SJSA1 (cell line): ENCODE measurements around the gene SYT1. TPM values are rescaled to one million over a fixed set of nuclear protein-coding genes. Genes with fewer than 3 reads are reported as not detected.

Experiments
- DNase-seq, 2 experiments: peaks; one replicate each; pipeline ENCODE4 v3.0.0-alpha.2; 2015 to 2020; ENCODE audit warnings: low spot score in 2 of 2, low read depth in 1 of 2
- H3K27ac ChIP-seq: fragments of 250-450 bp; sonication (Bioruptor Pico); 2 replicates; pipeline ENCODE4 v1.5.1; 2020; ENCODE audit warnings: mild to moderate bottlenecking, moderate library complexity
- H3K27me3 ChIP-seq: fragments of 250-450 bp; sonication (Bioruptor Pico); replicated peaks from 2 replicates; pipeline ENCODE4 v1.5.1; 2020; ENCODE audit warnings: mild to moderate bottlenecking, moderate library complexity
- H3K36me3 ChIP-seq: fragments of 250-450 bp; sonication (Bioruptor Pico); 2 replicates; pipeline ENCODE4 v1.5.1; 2020; ENCODE audit warnings: mild to moderate bottlenecking
- H3K4me1 ChIP-seq: fragments of 250-450 bp; sonication (Bioruptor Pico); replicated peaks from 2 replicates; pipeline ENCODE4 v1.6.1; 2021; ENCODE audit warnings: mild to moderate bottlenecking
- H3K4me3 ChIP-seq: fragments of 250-450 bp; sonication (Bioruptor Pico); 2 replicates; pipeline ENCODE4 v1.5.1; 2020; ENCODE audit warnings: mild to moderate bottlenecking
- H3K9me3 ChIP-seq: fragments of 250-450 bp; sonication (Bioruptor Pico); replicated peaks from 2 replicates; pipeline ENCODE4 v1.5.1; 2020; ENCODE audit warnings: mild to moderate bottlenecking
- total RNA-seq: library from RNA; depleted of rRNA; stranded (reverse); fragments of >200 nt; shearing (Covaris generic); gene quantifications from 2 replicates; pipeline ENCODE4 v1.2.3, GENCODE V29; 2014

Gene SYT1
- total RNA-seq, 1 experiment from 2014 or later = 31.9 TPM

DNA sequence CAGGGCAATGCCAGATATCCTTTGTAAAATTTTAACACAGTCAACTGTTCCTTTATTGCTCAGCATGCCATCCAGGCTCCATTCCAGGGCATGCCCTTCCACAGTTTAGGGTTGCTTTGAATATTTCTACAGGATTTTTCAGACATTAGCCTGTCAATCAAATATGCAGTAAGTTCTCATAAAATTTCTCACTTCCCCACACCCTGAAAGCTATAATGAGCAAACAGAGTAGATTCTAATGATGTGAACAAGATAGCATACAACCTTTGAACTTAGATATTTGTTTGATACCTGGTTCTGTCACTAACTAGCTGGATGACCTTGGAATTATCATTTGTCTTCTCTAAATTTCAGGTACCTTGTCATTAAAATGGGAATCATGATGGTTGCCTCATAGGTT, 251.2 kb downstream of the SYT1 start:
- H3K4me1 ChIP-seq = no peaks in the 10 kb centered on the region
- no peaks in the 10 kb centered on the region for H3K27me3 ChIP-seq
- H3K36me3 ChIP-seq = no peaks in the 10 kb centered on the region
- DNase-seq = no peak
- H3K27ac ChIP-seq = no peak overlapping the region
- H3K4me3 ChIP-seq = no peak overlapping the region
- H3K9me3 ChIP-seq = no peaks in the 10 kb centered on the region

DNA sequence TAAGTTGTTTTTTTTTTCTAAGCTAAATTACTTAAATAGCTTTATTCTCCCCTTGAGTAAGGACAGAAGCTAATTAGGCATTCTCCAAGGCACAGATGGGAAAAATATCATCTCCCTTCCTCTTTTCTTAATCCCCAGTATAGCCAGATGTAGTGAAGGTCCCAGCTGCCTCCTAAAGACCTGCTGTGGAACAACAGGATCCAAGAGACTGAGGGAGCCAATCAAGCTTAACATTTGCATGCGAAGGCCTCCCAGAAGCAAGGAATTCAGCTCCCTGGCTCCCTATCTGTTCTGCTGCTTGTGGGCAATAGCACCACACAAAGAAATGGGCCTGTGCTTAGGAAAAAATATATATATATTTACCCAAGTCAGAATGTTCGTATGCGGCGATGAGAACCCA, 255.2 kb downstream of the SYT1 start:
- Histone ChIP-seq H3K27me3 (no peaks in the 10 kb centered on the region), H3K4me1 (no peaks in the 10 kb centered on the region), H3K27ac (no peak overlapping the region), H3K4me3 (no peak overlapping the region), H3K9me3 (no peaks in the 10 kb centered on the region), H3K36me3 (no peaks in the 10 kb centered on the region)
- DNase-seq = no peak

DNA sequence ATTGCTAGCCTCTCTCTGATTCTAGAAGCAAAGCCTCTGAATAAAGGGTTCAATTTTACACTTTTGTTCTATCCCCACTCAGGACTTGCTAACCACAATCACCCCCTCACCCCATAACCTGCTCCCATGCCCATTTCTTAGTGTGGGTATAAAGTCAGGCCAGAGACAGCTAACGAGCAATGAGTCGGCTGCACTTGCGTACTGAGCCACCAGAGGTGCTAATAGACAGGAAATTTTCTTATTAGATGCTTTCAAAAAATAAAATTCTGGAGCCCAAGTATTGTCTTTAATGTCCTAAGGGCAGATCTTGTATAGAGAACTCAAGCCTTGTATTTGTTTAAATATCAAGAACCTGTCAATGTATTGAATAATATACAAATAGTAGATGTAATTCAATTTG, 256.9 kb downstream of the SYT1 start:
- DNase-seq = no peak
- no peak overlapping the region for H3K27ac ChIP-seq
- H3K9me3 ChIP-seq = no peaks in the 10 kb centered on the region
- no peaks in the 10 kb centered on the region for H3K4me1 ChIP-seq
- H3K27me3 ChIP-seq = no peaks in the 10 kb centered on the region
- no peaks in the 10 kb centered on the region for H3K36me3 ChIP-seq
- no peak overlapping the region for H3K4me3 ChIP-seq

DNA sequence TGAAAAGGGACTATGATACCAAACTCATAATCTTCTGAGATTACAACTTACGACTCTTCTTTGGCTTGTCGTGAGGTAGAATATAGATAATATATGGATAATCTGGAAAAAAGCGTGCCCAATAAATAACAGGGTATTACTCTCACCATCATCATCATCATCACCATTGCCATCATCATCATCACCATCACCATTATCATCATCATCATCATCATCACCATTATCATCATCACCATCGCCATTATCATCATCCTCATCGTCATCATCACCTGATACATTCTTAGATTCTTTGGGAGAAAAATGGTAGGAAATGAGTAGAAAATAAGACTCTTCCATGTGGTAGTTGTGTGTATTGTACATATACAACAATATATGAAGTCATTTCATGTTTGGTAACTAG, 259.8 kb downstream of the SYT1 start:
- H3K27ac ChIP-seq = no peak overlapping the region
- H3K27me3 ChIP-seq = no peaks in the 10 kb centered on the region
- no peak for DNase-seq
- H3K9me3 ChIP-seq = no peaks in the 10 kb centered on the region
- H3K4me3 ChIP-seq = no peak overlapping the region
- H3K4me1 ChIP-seq = no peaks in the 10 kb centered on the region; the same call in 1 of the 2 replicates
- H3K36me3 ChIP-seq = 0 out of 2 replicates have a peak, but pooled peaks cover 4% of the 10 kb centered on the region

DNA sequence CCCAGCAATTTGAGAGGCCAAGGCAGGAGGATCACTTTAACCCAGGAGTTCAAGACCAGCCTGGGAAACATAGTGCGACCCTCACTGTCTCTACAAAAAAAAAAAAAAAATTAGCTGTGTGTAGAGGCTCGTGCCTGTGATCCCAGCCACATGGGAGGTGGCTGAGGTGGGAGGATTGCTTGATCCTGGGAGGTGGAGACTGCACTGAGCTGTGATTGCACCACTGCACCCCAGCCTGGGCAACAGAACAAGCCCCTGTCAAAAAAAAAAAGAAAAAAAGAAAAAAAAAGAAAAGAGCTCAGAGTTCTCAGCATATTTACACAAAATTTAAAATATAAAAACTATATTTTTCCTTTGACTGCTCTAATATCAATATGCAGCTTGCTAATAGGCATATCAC, 260.8 kb downstream of the SYT1 start:
- Histone ChIP-seq H3K9me3 (no peaks in the 10 kb centered on the region), H3K4me1 (no peaks in the 10 kb centered on the region; the same call in 1 of the 2 replicates), H3K27ac (no peak overlapping the region), H3K4me3 (no peak overlapping the region), H3K27me3 (no peaks in the 10 kb centered on the region), H3K36me3 (0 out of 2 replicates have a peak, but pooled peaks cover 4% of the 10 kb centered on the region)
- DNase-seq = no peak

DNA sequence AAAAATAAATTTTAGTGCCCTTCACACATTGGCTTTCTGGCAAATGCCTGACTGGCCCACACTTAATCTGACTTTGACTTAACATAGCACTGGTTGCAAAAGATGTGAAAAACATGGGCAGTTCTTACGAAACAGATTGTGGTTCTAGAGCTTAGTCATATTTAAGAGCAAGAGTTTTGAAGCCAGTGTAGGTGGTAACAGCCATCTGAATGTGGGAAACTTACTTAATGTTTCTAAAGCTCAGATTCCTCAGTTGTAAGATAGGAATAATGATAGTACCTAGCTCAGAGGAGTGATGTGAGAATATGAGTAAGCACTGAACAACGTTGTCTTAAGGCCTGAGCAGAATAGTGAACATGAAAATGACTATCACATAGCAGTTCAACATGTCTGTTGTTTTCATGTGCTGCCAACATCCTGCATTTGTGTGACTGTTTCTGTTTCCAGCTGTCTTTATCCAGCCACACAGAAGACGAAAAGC, 262.7 kb downstream of the SYT1 start:
- Histone ChIP-seq H3K27ac (no peak overlapping the region), H3K4me1 (no peaks in the 10 kb centered on the region; the same call in 1 of the 2 replicates), H3K27me3 (no peaks in the 10 kb centered on the region)

DNA sequence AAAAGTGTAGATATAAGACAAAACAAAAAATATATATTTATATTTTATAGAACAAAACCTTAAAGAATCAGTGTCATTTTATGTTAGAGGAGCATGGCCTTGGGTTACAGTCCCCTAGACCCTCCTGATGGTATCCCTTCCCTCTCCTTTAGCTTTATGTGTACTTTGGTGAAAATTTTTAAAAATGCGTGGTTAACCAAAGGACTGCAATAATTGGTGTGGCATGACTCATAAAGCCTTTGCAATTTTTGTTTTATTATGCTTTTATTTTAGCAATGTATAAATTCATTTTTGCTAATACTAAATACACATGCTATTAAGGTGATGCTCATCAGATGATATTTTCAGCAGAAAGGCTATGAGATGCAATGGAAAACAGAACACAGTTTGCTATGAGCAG, 264.4 kb downstream of the SYT1 start:
- H3K4me1 ChIP-seq = no peaks in the 10 kb centered on the region; the same call in 1 of the 2 replicates
- H3K27me3 ChIP-seq = no peaks in the 10 kb centered on the region
- no peak overlapping the region for H3K4me3 ChIP-seq
- DNase-seq = no peak
- 0 out of 2 replicates have a peak, but pooled peaks cover 4% of the 10 kb centered on the region for H3K36me3 ChIP-seq
- H3K9me3 ChIP-seq = no peaks in the 10 kb centered on the region
- H3K27ac ChIP-seq = no peak overlapping the region

More for the DNA sequence above, 262.7 kb downstream of the SYT1 start:
- Histone ChIP-seq H3K9me3 (no peaks in the 10 kb centered on the region), H3K36me3 (0 out of 2 replicates have a peak, but pooled peaks cover 4% of the 10 kb centered on the region), H3K4me3 (no peak overlapping the region)
- DNase-seq = no peak

DNA sequence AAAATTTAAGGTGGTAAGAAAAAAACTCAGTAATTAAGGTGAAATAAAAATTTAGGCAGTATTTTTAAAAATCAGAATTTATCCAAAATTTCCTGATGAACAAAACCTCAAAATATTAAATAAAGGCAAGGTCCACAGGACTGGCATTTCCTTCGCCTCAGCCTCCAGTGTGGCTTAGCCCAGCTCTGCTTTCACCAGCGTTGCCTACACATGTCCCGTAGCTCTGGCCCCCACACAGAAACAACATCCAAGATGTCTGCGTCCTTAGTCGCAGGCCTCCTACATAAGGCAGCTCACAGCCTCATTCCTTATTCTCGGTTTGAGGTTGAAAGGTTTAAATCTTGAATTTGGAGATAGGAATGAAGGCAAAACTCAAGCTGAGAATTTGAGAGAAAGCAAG, 274.3 kb downstream of the SYT1 start:
- no peak overlapping the region for H3K27ac ChIP-seq
- no peaks in the 10 kb centered on the region for H3K9me3 ChIP-seq
- H3K4me1 ChIP-seq = no peaks in the 10 kb centered on the region
- no peak overlapping the region for H3K4me3 ChIP-seq
- no peaks in the 10 kb centered on the region; the same call in 1 of the 2 replicates for H3K36me3 ChIP-seq
- no peaks in the 10 kb centered on the region for H3K27me3 ChIP-seq
- no peak for DNase-seq

DNA sequence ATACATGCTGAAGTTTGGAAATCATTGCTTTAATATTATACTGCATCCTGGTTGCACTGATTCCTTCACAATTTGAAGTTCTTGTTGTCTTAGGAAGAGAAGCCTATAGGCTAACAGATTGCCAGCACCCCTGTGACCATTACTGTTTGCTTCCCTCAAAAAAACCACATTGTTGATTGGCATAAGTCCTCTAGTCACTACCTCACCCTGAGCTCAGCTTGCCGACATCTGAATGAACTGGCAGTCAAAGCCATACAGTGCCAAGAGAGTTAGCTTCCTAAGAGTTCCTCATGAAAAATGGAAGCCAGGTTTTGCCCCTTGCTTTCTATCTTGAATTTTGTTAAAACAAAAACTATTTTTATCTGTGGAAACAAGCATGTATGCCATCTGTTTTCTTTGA, 276.1 kb downstream of the SYT1 start:
- H3K9me3 ChIP-seq = no peaks in the 10 kb centered on the region
- no peak overlapping the region for H3K27ac ChIP-seq
- H3K36me3 ChIP-seq = no peaks in the 10 kb centered on the region

DNA sequence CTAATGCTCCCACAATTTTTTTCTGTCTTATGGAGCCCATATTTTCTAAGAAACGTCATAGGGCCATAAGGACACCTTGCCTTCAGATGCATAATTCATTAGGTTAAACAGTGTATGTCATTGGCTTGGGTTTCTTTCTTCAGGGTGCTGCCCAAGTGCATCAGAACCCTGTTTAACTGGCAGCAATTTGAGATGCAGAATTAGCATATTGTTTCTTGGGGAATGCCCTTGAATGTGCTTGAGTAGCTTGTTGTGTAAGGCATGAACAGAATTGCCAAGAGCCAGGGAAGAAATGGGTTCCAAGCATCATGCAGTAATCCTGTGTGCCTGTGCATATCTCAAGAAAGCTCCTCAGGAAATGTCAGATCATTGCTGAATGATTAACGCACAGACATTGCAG, 277.2 kb downstream of the SYT1 start:
- no peaks in the 10 kb centered on the region for H3K4me1 ChIP-seq
- no peak for DNase-seq
- no peak overlapping the region for H3K4me3 ChIP-seq
- no peak overlapping the region for H3K27ac ChIP-seq
- H3K27me3 ChIP-seq = no peaks in the 10 kb centered on the region
- H3K36me3 ChIP-seq = no peaks in the 10 kb centered on the region
- no peaks in the 10 kb centered on the region for H3K9me3 ChIP-seq

More for the DNA sequence above, 276.1 kb downstream of the SYT1 start:
- no peak overlapping the region for H3K4me3 ChIP-seq
- DNase-seq = no peak
- H3K4me1 ChIP-seq = no peaks in the 10 kb centered on the region
- H3K27me3 ChIP-seq = no peaks in the 10 kb centered on the region

DNA sequence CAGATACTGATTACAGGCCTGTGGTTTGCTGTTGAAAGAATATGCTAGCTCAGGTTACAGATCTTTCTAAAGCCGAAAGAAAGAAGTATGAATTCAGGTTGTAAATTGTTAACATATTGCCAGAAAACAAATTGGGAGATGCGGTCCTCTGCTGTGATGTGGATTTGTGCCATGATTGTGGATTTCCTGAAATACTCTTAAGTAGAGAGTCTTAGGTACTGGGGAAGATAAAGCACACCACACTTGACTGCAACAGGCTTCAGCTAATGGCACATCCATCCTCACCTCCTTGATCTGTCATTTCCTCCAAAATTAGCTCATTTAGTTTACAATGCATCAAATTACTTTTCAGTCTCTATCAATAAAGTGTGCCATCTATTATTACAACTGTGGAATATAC, 279.2 kb downstream of the SYT1 start:
- no peak overlapping the region for H3K27ac ChIP-seq
- H3K4me3 ChIP-seq = no peak overlapping the region
- no peaks in the 10 kb centered on the region for H3K4me1 ChIP-seq
- H3K9me3 ChIP-seq = no peaks in the 10 kb centered on the region
- no peak for DNase-seq
- no peaks in the 10 kb centered on the region for H3K27me3 ChIP-seq
- no peaks in the 10 kb centered on the region for H3K36me3 ChIP-seq

DNA sequence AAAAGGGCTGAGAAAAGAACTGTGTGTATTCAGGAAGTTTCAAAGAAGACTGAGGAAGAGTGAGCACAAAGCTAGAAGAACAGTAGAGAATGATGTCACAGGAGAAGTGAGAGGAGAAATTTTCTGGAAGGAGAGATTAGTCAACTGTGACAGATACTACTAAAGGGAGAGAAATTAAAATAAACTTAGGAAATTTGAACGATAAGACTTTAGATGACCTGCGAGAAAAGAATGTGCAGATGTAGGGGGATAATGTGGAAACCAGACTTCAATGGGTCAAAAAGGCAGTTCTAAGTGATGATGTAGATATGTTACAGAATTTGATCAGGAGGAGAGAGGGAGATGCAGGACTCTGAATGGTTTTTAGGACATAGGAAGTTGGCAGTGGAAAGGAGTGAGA, 287.4 kb downstream of the SYT1 start:
- Histone ChIP-seq H3K4me1 (no peaks in the 10 kb centered on the region; the same call in none of the 2 replicates), H3K36me3 (no peaks in the 10 kb centered on the region; the same call in 1 of the 2 replicates), H3K27ac (no peak overlapping the region), H3K4me3 (no peak overlapping the region), H3K9me3 (no peaks in the 10 kb centered on the region), H3K27me3 (no peaks in the 10 kb centered on the region)
- peak in 1 of 2 experiments; percentile 12 for DNase-seq

DNA sequence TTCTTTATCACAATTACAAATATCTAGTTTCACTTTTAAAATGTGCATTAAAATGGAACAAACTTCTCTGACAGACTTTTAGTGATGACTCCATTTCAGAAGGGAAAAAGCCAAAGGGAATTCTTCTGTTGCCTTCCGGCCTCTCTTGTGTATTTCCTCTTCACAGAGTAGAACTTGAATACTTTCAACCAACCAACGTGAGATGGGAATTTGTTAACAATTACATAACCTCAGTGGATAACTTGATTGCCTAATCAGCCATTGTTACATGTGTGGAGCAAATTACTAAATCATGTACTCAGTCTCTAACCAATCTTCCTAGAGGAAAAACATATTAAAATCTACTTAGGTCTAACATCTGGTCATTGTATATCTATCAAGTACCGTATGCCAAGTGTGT, 291.1 kb downstream of the SYT1 start:
- H3K4me3 ChIP-seq = no peak overlapping the region
- DNase-seq = no peak
- H3K27ac ChIP-seq = no peak overlapping the region
- no peaks in the 10 kb centered on the region for H3K9me3 ChIP-seq
- H3K27me3 ChIP-seq = no peaks in the 10 kb centered on the region
- H3K4me1 ChIP-seq = no peaks in the 10 kb centered on the region; the same call in none of the 2 replicates
- no peaks in the 10 kb centered on the region; the same call in 1 of the 2 replicates for H3K36me3 ChIP-seq

DNA sequence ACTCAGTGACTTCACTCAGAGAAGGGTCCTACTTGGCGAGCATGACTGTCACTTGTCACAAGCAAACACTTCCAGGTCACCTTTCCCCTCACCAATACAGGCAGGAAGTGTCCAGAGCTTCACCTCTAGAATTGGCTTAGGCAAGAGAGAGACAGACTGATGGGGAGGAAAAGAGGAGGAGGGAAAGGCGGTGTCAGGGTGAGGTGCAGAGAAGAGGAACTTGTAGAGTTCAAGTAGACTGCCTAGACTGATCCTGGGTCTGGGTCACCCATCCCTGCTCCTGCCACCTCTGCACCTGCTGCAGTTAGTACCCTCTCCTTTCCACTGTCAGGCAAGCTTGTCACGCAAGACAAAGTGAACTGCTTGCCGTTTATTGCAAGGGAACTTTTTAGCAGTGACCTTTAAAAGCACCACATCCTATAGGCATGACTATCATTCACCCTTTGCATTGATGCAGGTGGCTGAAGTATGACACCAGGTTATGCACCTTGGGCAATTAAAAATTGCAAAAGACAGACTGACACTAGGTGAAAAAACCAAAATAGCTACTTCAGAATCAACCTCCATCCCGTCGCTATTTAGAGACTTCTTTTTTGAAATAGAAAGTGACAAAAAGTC, 292.4 kb downstream of the SYT1 start:
- no peak for DNase-seq
- Histone ChIP-seq H3K27me3 (no peaks in the 10 kb centered on the region), H3K4me3 (no peak overlapping the region), H3K9me3 (no peaks in the 10 kb centered on the region), H3K36me3 (no peaks in the 10 kb centered on the region; the same call in 1 of the 2 replicates), H3K4me1 (no peaks in the 10 kb centered on the region; the same call in none of the 2 replicates), H3K27ac (no peak overlapping the region)
